ENCODE data around the gene CLASP1. TPM values are rescaled to one million over a fixed set of nuclear protein-coding genes. Genes with fewer than 3 reads are reported as not detected.

Gene CLASP1
- total and polyA plus RNA-seq, 4 donors = 7.5 to 50.0 (median 21.9) TPM

GRCh38 chr2:121690095-121690494 lies 40.8 kb upstream of the CLASP1 start:
- TF ChIP-seq REST (IDR thresholded peaks at IDR 0.05) (no peak), HNF4A (conservative IDR thresholded peaks at IDR 0.05) (no peak), FOXA2 (IDR thresholded peaks at IDR 0.05) (no peak), MAX (IDR thresholded peaks at IDR 0.05) (no peak), TAF1 (conservative IDR thresholded peaks at IDR 0.05) (no peak), YY1 (IDR thresholded peaks at IDR 0.05) (no peak), RAD21 (IDR thresholded peaks at IDR 0.05) (no peak), SP1 (IDR thresholded peaks at IDR 0.05) (no peak), ATF3 (IDR thresholded peaks at IDR 0.05) (no peak), JUND (IDR thresholded peaks at IDR 0.05) (no peak), FOXA1 (IDR thresholded peaks at IDR 0.05) (no peak), ZBTB33 (IDR thresholded peaks at IDR 0.05) (no peak), EGR1 (IDR thresholded peaks at IDR 0.05; ENCODE audit: low read depth in 2 of 2) (no peak), CTCF (IDR thresholded peaks at IDR 0.05; ENCODE audit: low read depth, low read length, missing input control) (no peak), HNF4G (IDR thresholded peaks at IDR 0.05) (no peak), RXRA (IDR thresholded peaks at IDR 0.05) (no peak), NR2F2 (IDR thresholded peaks at IDR 0.05) (no peak)
- WGBS = 91% methylated on average over 6 of the region's 6 CpGs
- no peaks in the 10 kb centered on the region for H3K9me3 ChIP-seq (ENCODE audit: control insufficient read depth in 4 of 4, low read length in 3 of 4)
- no peak overlapping the region for H3K4me3 ChIP-seq (ENCODE audit: low read depth in 1 of 3, low read length in 3 of 3)
- no peaks in the 10 kb centered on the region for H3K27me3 ChIP-seq (ENCODE audit: control insufficient read depth in 4 of 4, insufficient read depth in 4 of 4, low read length in 3 of 4)
- H3K36me3 ChIP-seq (ENCODE audit: control insufficient read depth in 4 of 4, insufficient read depth in 3 of 4, low read depth in 1 of 4, low read length in 3 of 4) = no peaks in the 10 kb centered on the region
- no peaks in the 10 kb centered on the region for H3K4me1 ChIP-seq (ENCODE audit: control insufficient read depth in 4 of 4, insufficient read depth in 4 of 4, low read length in 3 of 4)
- no peak overlapping the region for H3K9ac ChIP-seq (ENCODE audit: low read depth in 1 of 2, low read length in 2 of 2)
- no peak overlapping the region for H3K27ac ChIP-seq (ENCODE audit: low read depth in 1 of 2, low read length in 2 of 2)
- no peak for DNase-seq (ENCODE audit: low spot score)

- no peak overlapping the region for H3K4me3 ChIP-seq (ENCODE audit: low read depth in 1 of 3, low read length in 3 of 3)
- no peaks in the 10 kb centered on the region for H3K36me3 ChIP-seq (ENCODE audit: control insufficient read depth in 4 of 4, insufficient read depth in 3 of 4, low read depth in 1 of 4, low read length in 3 of 4)
- TF ChIP-seq HNF4A (conservative IDR thresholded peaks at IDR 0.05) (no peak), FOXA2 (IDR thresholded peaks at IDR 0.05) (no peak), GABPA (IDR thresholded peaks at IDR 0.05 in 1 of 2, conservative IDR thresholded peaks at IDR 0.05 in 1 of 2) (no peak), NR2F2 (IDR thresholded peaks at IDR 0.05) (peak; percentile 36), JUND (IDR thresholded peaks at IDR 0.05) (no peak), HNF4G (IDR thresholded peaks at IDR 0.05) (no peak), ZBTB33 (IDR thresholded peaks at IDR 0.05) (no peak), TAF1 (conservative IDR thresholded peaks at IDR 0.05) (no peak), EGR1 (IDR thresholded peaks at IDR 0.05; ENCODE audit: low read depth in 2 of 2) (no peak), RAD21 (IDR thresholded peaks at IDR 0.05) (peak; percentile 55 to 75), CTCF (IDR thresholded peaks at IDR 0.05; ENCODE audit: low read depth, low read length, missing input control) (peak; percentile 25), ATF3 (IDR thresholded peaks at IDR 0.05) (no peak), RXRA (IDR thresholded peaks at IDR 0.05) (no peak), FOXA1 (IDR thresholded peaks at IDR 0.05) (no peak), MAX (IDR thresholded peaks at IDR 0.05) (no peak)
- no peaks in the 10 kb centered on the region for H3K27me3 ChIP-seq (ENCODE audit: control insufficient read depth in 4 of 4, insufficient read depth in 4 of 4, low read length in 3 of 4)
- H3K27ac ChIP-seq (ENCODE audit: low read depth in 1 of 2, low read length in 2 of 2) = no peak overlapping the region
- no peaks in the 10 kb centered on the region for H3K4me1 ChIP-seq (ENCODE audit: control insufficient read depth in 4 of 4, insufficient read depth in 4 of 4, low read length in 3 of 4)
- H3K9me3 ChIP-seq (ENCODE audit: control insufficient read depth in 4 of 4, low read length in 3 of 4) = no peaks in the 10 kb centered on the region
- no peak for DNase-seq (ENCODE audit: low spot score)
- H3K9ac ChIP-seq (ENCODE audit: low read depth in 1 of 2, low read length in 2 of 2) = no peak overlapping the region
- WGBS = 63% methylated on average over 4 of the region's 4 CpGs
Observed at GRCh38 chr2:121689356-121689755, 40.1 kb upstream of the CLASP1 start.
